Fibroblast of villous mesenchyme (primary cell): ENCODE measurements around the gene KAZALD1. TPM values are rescaled to one million over a fixed set of nuclear protein-coding genes. Genes with fewer than 3 reads are reported as not detected.

Experiments
- DNase-seq: peaks from one replicate; pipeline ENCODE4 v3.0.0-alpha.2; 2010; ENCODE audit warnings: low read depth
- H3K4me3 ChIP-seq: 2 replicates; pipeline ENCODE4 v1.5.1; 2011; ENCODE audit warnings: low read depth, mild to moderate bottlenecking, low read length
- CTCF ChIP-seq: IDR thresholded peaks from 2 replicates; pipeline ENCODE4 v1.5.1; 2012; ENCODE audit warnings: low read depth, mild to moderate bottlenecking, low read length; ENCODE audit not compliant: insufficient read depth
- total RNA-seq: library from RNA; depleted of rRNA; stranded (reverse); fragments of >200 nt; gene quantifications from 2 replicates; pipeline ENCODE4 v1.2.3, GENCODE V29; 2012

The KAZALD1 gene
- total RNA-seq, 1 donor: 9.1 TPM

GRCh38 chr10:101087376-101087775 lies 25.6 kb downstream of the KAZALD1 start:
- no peak for TF ChIP-seq CTCF
- H3K4me3 ChIP-seq: no peak overlapping the region
- no peak for DNase-seq

DNA sequence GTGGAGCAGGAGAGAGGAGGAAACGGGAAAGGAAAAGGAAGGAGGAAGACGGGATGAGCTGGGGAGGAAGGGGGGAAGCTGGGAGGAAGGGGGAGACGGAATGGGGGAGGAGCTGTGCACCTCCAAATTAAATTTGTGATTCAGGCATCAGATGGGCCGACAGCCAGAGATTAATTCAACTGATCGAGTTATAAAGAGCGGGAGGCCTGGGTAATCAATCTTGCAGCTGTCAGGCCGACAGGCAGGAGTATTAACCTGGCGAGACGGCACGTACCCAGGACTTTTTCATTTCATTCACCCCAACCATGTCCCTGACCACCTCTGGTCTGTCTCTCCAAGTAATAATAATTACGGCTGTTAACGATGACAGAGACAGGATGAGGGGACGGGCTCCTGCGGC lies 26.2 kb downstream of the KAZALD1 start:
- no peak overlapping the region for H3K4me3 ChIP-seq
- TF ChIP-seq CTCF: no peak
- no peak for DNase-seq

- DNase-seq: no peak
- H3K4me3 ChIP-seq: no peak overlapping the region
- no peak for TF ChIP-seq CTCF
These were observed 27.9 kb downstream of the KAZALD1 start for GRCh38 chr10:101089520-101090299.

DNA sequence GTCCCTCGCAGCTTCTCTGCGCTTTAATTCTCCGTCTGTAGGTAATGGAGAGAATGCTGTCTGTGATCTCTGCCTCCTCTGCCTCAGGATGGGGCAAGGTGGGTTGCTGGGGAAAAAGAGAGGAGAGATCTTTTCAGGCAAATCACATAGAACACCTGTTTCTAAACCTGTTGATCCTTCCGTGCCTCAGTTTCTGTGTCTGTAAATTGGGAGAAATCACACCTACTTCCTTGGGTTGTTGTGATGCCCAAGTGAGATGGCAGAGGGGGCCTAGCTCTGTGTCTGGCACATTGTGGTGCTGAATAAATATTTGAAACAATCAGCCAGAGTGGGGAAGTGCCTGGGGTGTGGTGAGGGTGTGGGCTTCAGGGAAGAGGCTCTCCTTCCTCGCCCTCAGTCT lies 28.8 kb downstream of the KAZALD1 start:
- no peak for TF ChIP-seq CTCF
- DNase-seq: no peak
- no peak overlapping the region for H3K4me3 ChIP-seq

GRCh38 chr10:101091546-101092290 lies 29.9 kb downstream of the KAZALD1 start:
- H3K4me3 ChIP-seq: no peak overlapping the region

GRCh38 chr10:101092881-101093354 lies 31.1 kb downstream of the KAZALD1 start:
- TF ChIP-seq CTCF: no peak
- no peak for DNase-seq
- H3K4me3 ChIP-seq: no peak overlapping the region

More at GRCh38 chr10:101091546-101092290, 29.9 kb downstream of the KAZALD1 start:
- no peak for DNase-seq
- no peak for TF ChIP-seq CTCF
